Suprapubic skin (tissue), 3 donors: ENCODE results near the gene KLHL29.

Source experiments
- POLR2A ChIP-seq, 2 donors: fragments of 450-650 bp; IDR thresholded peaks; one replicate each; pipeline ENCODE4 v1.6.1; 2017; ENCODE audit warnings: antibody characterized with exemption in 2 of 2, mild to moderate bottlenecking in 2 of 2, moderate library complexity in 2 of 2
- TF ChIP-seq, protein P1 (sequence below), 2 donors: fragments of 200-600 bp in 1 of 2; fragments of 450-650 bp in 1 of 2; sonication (generic) in 1 of 2; IDR thresholded peaks; one replicate each; pipeline ENCODE4 v1.5.1; 2016 to 2019; ENCODE audit warnings: antibody characterized with exemption in 2 of 2, mild to moderate bottlenecking in 1 of 2, moderate library complexity in 1 of 2

- TF ChIP-seq, protein P1, sequence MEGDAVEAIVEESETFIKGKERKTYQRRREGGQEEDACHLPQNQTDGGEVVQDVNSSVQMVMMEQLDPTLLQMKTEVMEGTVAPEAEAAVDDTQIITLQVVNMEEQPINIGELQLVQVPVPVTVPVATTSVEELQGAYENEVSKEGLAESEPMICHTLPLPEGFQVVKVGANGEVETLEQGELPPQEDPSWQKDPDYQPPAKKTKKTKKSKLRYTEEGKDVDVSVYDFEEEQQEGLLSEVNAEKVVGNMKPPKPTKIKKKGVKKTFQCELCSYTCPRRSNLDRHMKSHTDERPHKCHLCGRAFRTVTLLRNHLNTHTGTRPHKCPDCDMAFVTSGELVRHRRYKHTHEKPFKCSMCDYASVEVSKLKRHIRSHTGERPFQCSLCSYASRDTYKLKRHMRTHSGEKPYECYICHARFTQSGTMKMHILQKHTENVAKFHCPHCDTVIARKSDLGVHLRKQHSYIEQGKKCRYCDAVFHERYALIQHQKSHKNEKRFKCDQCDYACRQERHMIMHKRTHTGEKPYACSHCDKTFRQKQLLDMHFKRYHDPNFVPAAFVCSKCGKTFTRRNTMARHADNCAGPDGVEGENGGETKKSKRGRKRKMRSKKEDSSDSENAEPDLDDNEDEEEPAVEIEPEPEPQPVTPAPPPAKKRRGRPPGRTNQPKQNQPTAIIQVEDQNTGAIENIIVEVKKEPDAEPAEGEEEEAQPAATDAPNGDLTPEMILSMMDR (IDR thresholded peaks at IDR 0.05) = no peak
- TF ChIP-seq POLR2A (IDR thresholded peaks at IDR 0.05) = no peak
Measured at GRCh38 chr2:23590241-23590869, 205.4 kb downstream of the KLHL29 start.
